Measurements from ENCODE around the gene KLHL29. TPM values are rescaled to one million over a fixed set of nuclear protein-coding genes. Genes with fewer than 3 reads are reported as not detected.

The KLHL29 gene
- total RNA-seq, 1 donor from 2014 or later = 3.4 TPM

DNA sequence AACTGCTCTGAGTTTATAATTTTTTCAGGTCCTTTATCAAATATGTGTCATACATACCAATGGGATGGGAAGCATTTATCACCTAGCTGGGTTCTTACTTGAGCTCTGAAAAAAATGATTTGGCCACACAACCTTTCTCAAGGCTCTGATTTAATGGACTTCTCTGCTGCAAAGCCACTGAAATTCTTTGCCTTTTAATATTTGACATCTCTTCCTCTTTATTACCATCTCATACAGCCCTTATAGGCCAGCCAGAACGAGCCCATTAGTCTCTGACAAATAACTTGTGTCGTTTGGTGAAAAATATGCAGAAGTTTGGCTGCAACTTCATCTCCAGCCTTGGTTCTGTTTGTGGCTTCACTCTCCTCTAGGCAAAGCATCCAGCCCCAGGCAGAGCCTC is 292.9 kb downstream of the KLHL29 start:
- DNase-seq (ENCODE audit: low read depth in 2 of 2) = no peak

DNA sequence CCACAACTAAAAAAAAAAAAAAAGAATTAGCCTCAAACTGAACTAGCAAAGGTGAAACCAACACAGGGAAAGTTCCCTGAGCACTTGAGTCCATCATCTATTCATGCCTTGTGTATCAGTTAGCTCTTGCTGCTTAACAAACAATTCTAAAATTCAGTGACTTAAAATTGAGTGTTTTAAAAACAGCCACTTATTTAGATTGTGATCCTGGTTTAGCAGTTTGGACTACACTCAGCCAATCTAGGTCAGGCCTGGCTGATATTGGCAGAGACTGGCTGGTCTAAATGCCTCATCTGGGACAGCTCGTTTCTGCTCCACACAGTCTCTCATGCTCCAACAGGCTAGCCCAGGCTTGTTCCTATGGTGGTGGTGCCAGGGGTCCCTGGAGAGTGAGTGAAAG is 294.1 kb downstream of the KLHL29 start:
- no peak for DNase-seq (ENCODE audit: low read depth in 2 of 2)

DNA sequence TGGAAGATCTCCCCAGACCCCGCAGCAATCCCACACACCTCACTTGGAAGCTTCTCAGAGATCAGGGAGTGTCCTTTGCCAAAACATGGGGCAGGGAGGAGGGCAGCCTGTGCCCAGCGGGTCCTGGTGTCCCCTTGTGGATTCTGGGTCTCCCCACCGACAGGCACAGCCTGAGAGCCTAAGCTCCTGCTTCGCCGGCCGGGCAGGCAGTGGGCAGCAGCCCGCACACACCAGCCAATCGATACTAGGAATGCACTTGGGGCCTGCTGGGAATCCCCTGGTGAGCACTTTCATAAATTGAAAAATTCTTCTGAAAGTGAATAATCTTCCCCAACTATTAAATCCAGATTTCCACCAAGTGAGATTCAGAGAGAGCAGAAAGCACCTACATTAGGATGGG is 296.0 kb downstream of the KLHL29 start:
- DNase-seq (ENCODE audit: low read depth in 2 of 2) = no peak

DNA sequence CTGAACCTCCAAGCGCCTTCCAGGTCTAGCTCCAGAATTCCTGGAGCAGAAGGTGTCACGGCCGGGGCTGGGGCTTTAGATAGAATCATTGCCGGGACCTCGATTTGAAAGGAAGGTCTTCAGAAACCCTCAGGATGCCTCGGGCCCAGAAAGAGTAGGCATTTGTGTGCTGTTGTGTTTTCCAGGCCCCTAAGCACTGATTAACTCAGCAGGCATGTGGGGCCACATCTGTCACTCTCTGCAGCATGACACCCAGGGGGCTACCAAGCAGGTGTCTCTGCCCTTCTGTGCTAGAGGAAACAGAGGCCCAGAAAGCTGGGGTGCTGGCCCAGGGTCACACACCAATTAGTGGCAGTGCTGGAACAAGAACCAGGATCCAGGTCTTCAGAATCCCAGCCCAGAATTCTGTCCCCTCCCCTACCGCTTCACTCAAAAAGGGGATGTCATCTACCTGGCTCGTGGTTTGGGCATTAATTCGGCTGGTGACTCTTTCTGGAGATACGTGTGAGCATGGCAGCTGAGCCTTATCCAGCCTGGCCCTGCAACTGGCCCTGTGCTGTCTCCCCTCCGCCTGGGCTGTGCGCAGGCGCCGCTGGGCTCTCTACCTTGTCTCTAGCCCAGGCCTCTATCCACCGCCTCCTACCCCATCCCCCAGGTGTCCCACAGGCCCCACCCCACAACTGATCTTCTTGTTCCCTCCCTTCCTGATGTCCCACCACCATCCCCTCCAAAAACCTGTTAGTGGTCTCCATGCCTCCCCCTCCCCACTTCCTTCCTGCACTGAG is 296.6 kb downstream of the KLHL29 start:
- DNase-seq (ENCODE audit: low read depth in 2 of 2) = no peak

DNA sequence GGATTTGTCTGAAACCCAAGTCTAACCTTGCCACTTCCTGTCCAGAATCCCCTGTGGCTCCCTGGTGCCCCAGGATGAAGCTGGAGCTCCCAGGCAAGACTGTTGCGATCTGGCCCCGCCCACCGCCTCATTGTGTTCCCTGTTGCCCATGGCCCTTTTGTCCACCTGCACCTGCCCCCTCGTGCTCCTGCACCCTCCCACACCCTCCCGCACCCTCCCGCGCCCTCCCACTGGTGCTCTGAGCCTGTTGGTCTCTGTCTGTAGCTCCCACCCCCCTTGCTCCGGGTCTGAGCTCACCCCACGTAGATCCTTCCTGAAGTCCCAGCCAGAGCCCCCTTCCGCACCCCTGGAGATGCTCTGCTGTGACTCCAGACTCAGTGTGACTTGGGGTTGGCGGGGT is 297.5 kb downstream of the KLHL29 start:
- DNase-seq (ENCODE audit: low read depth in 2 of 2) = no peak

DNA sequence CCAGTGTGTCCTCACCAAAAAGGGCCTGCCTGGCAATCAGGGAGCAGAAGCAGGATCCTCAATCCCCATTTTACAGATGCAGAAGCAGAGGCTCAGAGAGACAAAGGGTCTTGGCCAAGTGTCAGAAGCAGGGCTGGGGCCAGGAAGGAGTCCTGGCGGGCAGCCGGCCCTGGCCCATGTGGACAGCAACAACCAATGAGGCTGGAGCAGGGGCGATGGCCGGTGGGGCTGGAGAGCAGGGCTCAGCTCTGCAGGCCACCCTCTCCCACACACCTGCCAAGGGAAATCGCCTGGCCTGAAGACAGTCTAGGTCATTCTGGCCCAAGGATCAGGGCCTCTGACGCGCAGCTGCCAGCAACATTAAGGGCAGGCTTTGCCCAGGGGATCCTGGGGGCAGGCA is 298.0 kb downstream of the KLHL29 start:
- no peak for DNase-seq (ENCODE audit: low read depth in 2 of 2)

DNA sequence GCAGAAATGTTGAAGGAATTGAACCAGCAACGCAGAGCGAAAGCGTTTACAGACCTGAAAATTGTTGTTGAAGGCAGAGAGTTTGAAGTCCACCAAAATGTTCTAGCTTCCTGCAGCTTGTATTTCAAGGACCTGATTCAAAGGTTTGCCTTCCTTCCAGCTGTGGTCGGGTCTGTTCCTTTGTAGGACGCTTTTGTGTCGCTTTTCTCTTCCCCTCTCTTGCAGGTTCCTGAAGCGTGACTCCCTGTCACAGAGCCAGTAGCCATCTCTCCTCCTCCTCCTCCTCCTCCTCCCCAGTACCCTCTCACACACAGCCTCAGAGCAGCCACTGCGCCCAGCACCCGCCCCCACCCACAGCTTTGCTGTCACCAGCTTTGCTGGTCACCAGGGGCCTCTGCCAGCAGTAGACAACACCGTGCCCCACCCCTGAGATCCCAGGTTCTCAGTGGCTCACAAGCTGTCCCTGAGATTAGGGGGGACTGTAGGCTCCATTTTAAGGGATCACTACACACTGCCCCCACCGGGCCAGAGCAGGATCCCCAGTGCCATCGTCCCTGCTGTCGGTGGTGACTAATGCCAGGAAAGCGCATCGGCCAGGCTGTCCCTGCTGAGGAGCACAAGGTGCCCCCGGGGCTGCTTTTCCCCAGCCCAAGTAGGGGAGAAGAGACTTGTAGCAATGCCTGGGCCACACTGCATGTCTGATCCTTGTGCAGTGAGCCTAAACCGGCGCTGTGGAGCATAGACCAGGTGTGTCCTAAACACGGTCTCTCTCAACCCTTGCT is 299.6 kb downstream of the KLHL29 start:
- no peak for DNase-seq (ENCODE audit: low read depth in 2 of 2)

DNA sequence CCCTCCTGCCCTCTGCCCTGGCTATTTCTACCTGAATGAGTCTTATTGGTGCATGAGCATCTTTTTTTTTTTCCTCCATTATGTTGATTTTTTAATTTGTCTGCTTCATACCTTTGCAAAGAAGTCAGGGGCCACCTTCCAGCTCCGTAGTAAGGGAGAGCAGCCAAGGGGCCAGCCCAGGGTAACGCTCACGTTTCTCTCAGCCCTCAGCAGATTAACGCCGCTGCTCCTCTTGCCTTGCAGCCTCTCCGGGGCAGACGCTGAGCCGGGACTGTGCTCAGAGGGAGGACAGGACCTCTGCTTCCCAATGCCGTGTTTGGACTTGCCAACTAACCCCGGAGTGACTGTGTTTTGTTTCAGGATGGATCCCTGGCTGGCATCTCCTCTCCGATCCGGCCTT is 300.2 kb downstream of the KLHL29 start:
- no peak for DNase-seq (ENCODE audit: low read depth in 2 of 2)

DNA sequence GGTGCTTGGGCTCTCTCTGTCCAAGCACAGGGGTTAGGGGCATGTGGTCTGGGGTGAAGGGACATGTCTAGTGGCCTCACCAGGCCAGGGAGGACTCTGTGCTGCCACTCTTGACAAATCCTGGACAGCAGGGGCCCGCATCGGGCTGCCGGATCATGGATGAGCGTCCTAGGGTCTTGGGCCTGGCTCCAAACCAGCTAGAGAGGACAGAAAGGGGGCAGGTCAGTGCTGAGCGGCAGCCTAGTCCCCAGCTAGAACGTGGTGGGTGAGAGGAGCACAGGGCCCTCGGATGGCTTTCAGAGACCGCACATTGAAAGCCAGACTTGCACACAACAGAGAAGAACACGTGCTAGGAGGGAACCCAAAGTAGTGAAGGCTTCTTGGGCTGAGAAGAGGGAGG is 300.7 kb downstream of the KLHL29 start:
- no peak for DNase-seq (ENCODE audit: low read depth in 2 of 2)

DNA sequence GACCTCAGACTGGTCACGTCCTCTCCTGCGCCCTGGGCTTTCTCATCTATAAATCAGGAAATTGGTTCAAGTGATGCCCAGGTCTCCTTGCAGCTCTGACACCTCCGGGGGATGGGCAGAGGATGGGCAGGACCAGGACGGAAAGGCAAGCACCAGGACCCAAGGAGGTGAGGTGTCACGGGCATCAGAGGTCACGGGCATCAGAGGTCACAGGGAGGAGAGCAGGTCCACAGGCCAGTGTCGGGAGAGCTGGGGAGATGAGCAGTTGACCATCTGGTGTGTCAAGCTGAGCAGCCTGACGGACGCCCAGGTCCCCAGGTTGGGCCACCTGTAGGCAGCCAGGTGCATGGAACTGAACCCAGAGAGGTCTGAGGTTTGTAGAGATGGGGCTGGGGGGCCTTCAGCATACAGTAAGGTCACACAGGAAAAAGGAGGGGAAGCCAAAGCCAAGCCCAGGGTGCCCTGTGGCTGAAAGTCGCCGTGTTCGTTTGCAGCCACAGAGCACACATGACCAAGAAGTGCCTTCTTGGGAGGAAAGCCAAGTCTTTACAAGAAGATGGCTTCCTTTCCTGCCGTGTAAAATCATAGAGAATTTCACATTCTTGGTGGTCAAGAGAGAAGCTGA is 301.5 kb downstream of the KLHL29 start:
- DNase-seq (ENCODE audit: low read depth in 2 of 2) = no peak

DNA sequence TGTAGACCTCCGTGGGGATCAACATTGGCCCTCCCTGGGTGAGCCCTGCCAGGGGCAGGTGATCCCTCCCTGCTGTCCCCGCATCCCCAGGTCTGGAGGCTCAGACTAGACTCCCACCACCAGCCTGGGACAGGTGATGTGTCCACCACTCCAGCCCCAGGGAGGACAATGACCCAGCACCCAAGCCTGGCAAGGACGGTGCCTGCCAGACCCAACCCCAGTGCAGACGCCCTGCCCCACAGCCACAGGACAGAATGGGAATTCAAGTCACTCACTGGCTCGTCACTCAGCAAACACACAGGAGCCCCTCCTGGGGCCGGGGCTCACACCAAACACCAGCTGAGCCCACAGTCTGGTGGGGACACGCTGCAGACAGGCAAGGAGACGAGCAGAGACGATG is 302.2 kb downstream of the KLHL29 start:
- DNase-seq (ENCODE audit: low read depth in 2 of 2) = no peak

DNA sequence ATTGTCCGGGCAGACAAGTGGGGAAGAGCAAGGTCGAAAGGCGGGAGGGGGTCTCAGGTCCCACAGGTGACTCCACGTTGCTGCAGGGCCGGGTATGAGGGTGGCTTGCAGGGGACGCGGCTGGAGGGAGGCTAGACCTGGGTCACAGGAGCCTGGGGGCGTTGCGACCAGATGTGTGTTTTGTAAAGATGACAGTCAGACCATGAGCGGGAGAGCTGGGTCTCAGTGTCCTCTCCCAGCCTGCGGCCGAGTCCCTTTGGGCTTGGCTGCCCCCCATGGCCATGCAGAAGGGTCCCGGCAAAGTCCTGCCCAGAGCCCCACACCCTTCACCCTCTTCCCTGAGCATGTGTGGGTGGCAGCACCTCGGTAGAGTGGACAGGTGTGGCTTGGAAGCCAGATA is 302.7 kb downstream of the KLHL29 start:
- no peak for DNase-seq (ENCODE audit: low read depth in 2 of 2)

DNA sequence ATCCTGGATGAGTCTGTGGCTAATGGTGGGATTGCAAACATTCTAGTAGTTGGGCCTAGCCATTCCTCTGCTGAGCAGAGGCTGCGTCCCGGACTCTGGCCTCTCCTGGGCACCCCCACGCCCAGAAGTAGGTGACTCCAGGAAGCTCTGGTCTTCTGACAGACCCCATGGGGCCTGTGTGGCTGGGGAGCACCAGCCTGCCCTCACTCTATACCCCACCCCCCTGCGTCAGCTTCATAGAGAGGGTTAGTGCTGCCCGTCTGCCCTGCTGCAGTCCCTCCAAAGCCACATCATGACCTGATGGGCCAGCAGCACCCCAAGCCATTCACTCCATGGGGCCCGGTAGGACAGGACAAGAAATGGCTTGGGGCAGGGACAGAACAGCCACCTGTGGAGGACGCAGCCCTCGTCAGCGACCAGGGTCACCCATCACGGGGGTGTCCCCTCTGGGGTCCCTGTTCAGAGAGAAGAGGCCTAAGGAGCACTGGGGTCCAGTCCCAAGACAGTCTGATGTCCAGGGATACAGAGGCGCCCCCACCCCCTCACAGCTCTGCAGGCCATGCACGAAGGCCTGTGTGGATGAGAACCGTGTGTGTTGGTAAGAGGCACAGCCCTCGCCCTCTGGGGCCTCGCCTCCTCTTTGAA is 303.6 kb downstream of the KLHL29 start:
- no peak for DNase-seq (ENCODE audit: low read depth in 2 of 2)

DNA sequence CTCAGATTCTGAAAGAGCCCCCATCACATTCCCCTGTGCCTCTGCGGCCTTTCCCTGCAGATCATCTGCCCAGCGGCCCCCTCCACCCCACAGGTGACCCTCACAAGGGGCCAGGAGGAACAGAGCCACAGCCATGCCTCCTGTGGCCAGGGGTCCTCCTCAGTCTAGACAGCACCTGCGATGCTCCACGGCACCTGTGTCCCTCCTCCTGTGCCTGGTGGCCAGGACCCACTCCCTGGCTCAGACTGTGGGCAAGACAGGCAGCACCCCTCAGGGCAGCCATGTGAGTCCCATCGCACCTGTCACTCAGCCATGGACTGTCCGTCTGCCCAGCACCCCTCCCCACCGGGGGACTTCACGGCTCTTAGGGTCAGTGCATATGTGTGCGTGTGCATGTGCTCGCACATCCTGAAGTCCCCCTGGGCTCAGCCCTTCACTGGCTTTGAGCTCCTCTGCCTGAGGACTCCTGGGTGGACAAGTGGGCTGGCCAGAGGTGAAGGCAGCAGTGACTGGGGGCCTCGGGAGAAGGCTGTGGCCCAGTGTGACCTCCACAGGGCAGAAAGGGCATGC is 304.2 kb downstream of the KLHL29 start:
- no peak for DNase-seq (ENCODE audit: low read depth in 2 of 2)

DNA sequence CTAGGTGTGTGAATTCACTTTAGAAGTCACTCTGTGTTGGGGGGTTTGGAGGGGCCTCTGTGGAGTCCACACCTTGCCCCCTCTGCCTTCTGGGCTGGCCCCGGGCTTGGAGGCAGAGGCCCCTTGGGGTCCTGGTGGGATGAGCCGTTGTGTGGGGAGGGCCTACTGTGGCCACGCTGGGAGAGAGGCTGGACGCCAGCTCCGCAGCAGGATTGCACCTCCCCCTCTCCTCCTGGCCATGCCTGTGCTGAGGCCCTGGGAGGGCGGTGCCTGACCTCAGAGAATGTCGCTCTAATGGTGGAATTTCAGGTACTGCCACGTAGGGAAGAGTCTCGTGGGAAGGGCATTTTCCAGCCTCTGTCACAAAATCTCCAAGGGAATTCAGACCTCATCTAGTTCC is 304.9 kb downstream of the KLHL29 start:
- no peak for DNase-seq (ENCODE audit: low read depth in 2 of 2)

DNA sequence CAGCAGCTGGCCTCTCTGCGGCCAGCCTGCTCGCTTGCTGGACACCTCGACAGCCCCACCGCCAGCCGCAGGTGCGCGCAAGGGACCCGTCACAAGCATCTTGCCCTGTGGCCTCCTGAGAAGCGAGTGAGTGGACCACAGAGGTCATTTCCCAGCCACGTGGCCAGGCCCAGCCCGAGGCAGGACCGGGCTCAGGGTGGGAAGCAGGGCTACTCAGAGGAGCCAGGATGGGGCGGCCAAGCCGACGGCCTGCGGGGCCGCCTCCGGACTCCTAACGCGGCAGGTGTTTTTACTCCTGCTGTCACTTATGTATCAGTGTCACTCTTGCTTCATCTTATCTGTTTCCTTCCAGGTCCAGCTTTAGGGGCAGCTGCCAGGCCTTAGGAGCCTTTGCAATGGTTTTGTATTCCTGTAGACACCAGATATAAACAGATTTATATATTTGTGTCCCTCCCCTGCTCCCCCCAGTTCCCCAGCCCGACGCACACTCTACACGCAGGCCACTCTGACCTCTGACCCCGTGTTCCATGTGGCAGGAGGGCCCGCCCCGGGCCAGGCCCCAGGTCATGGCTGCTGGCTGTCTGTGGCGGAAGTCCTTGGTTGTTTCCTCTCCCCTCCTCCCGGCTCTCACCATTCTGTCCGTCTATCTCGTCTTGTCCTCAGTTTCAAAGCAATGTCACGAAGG is 305.6 kb downstream of the KLHL29 start:
- DNase-seq (ENCODE audit: low read depth in 2 of 2) = peak in 1 of 2 donors; percentile 21

DNA sequence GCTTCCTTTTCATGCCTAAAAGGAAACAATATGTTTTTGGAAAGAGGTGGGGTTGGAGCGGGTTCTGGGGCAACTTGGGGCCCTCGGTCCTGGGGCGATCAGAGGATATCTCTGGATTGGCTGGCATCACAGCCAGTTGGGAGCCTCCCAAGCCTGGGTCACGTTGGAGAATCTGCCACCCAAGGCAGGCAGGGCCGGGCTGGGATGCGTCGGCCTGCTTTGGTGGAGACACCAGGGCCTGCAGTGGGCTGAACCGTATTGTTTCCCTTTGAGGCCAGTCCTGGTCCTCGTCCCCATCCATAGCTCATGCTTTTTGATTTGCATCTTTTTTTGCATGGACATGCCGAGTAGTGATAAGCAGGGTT is 306.1 kb downstream of the KLHL29 start:
- DNase-seq (ENCODE audit: low read depth in 2 of 2) = peak in 1 of 2 donors; percentile 17

DNA sequence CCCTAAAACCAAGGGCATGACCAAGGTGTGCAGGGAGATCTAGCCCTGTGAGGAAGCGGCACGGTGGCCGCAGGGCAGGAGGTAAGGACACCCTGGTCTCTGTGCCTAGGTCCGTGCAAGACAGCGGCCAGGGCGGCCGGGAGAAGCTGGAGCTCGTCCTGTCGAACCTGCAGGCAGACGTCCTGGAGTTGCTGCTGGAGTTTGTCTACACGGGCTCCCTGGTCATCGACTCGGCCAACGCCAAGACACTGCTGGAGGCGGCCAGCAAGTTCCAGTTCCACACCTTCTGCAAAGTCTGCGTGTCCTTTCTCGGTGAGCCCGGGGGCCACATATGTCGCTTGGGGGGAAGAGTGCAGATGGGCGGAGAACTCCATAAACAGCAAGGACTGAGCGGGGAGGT is 306.6 kb downstream of the KLHL29 start:
- no peak for DNase-seq (ENCODE audit: low read depth in 2 of 2)

DNA sequence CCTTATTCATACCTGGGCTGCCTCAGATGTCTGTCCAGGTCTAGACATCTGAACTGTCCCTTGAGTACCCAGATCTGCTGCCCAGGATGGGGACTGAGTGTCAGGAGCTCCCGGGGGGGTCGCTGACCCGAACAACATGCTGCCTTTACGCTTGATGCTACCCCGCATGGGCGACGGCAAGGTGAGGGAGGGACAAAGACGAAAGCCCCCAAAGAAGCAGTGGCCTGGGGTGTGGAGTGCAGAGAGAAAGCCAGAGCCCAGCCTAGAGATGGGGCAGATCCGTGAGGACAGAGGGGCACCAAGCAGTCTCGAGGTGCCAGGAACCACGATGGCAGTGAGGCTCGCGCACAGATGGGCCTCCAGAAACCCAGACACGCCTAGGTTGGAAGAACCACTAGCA is 307.3 kb downstream of the KLHL29 start:
- no peak for DNase-seq (ENCODE audit: low read depth in 2 of 2)

DNA sequence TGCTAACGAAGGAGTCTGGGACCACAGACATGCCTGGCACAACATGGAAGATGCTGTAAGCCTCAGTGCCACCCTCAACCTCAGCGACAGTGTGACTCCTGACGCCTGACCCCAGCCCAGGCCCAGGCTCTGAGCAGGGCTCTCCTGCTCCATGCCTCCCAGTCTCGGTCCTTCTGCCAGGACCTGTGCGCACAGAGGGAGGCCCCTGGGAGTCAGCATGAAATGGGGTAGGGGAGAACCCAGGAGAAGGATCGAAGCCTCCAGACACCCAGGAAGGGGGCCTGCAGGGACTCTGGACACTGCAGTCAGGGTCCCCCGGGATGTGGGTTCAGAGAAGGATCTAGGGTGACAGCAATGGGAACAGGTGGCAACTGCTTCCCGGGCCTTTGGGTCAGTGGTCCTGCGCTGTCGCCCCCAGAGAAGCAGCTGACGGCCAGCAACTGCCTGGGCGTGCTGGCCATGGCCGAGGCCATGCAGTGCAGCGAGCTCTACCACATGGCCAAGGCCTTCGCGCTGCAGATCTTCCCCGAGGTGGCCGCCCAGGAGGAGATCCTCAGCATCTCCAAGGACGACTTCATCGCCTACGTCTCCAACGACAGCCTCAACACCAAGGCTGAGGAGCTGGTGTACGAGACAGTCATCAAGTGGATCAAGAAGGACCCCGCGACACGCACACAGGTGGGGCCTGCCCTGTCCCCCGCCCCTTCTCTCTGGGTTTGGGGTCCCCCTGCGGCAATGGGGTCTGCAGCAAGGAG is 308.0 kb downstream of the KLHL29 start:
- no peak for DNase-seq (ENCODE audit: low read depth in 2 of 2)

DNA sequence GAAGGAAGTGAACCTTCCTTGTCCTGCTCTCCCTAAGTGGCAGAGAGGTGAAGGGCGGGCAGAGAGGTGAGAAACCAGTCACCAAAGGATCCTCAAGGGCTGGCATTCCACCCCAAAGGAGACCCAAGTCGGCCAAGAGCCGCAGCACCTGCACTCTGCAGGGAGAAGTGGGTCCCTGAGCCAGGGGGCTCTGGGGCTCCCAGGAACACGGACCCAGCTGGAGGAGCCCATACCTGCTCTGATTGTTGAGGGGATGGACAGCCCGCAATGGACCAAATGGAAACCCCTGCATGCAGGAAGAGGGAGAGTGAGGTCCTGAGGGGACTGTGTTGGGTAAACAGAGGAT is 308.6 kb downstream of the KLHL29 start:
- no peak for DNase-seq (ENCODE audit: low read depth in 2 of 2)
